ENCODE data around the gene ZBTB1.
A peak's percentile ranks its signal among the peaks of the same experiment; 100 is the strongest.
"Not testable (repeated sequence)": the region's sequence is repeated elsewhere in the genome, so short reads cannot be mapped to it uniquely, and the experiment has no call there.

The ZBTB1 gene

GRCh38 chr14:64501411-64502171 is 3.0 kb upstream of the ZBTB1 start:
- peak; percentile 7 for DNase-seq

DNA sequence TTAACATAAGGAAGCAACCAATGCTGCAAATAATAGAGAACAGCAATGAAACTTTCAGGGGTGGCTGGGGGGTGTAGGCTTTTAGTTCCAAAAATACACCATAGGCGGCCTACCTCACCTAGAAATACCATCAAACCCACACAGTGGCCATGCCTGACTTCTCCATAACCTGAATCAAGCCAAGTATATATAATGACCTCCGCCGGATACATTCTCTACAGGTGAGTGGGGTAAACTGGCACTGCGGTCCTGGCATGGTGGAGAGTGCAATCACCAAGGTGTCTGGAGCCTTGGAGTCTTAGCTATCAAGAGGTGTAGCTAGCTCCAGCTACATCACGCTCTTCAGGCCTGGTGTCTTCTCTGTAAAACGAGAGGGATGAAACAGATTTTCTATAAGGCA is 2.1 kb upstream of the ZBTB1 start:
- DNase-seq = no peak

DNA sequence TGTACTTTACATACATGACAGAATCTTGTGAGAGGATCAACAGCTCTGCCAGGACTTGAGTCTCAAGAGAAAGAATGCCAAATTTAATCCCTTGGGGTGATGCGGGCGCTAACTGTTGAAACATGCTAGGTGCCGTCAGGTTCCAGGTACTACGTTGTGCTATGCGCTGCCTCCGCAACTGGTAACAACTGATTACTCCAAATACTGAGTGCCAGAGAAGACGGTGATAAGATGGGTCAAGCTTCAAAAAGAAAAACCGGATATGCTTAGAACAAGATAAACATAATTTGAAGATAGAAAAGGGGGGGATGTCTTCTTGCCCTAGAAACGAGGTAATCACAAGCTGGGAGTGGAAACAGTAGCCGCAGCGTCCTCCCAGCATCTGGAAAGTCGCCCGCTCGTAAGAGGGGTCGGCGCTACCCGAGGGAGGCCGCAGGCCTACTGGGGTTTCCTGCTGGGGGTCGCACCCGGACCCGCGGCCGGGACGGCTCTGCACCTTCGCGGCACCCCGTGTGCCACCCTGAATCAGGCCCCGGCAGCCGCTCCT is 1.6 kb upstream of the ZBTB1 start:
- DNase-seq = peak; percentile 44

DNA sequence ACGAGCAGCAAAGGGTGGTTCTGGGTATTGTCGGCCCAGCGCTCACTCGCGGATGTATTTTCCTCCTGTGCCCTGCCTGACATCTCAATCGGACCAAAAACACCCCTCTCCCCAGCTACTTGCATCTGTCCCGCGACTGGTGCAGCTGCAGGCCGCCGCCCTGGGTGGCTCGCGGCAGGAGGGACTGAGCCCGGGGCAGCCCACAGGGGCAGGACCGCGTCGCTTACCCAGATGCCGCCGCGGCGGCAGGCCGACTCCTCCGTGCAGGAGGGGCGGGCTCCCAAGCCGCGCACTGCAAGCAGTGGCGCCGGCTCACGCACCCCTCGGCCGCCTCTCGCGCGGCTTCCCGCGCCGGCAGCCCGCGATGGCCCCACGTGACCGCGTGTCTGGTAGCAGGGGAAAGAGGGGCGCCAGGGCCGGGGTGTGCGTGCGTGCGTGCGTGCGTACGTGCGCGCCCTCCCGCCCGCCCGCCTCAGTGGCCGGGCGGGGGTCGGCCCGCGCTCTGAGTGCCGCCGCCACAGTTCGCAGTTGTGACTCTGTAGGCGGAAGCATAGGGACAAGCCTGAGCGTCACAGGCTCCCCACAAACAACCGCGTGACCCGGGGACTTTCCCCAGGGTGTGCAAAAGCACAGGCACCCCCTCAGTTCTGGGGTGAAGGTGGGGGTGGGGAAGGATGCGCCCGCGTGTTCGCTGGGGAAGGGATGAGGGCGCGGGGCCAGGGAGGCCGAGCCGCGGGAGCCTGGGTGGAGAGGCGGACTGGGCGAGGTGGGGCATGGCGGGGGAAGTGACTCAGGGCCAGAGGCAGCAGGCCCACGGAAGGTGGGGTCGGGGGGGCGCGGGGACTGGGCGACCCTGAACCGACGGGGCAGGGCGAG is 898 bp upstream of the ZBTB1 start, which contains the start of gene ZBTB25:
Gene ZBTB25, minus strand, starts transcription at position 405 of the 876 bp plus-strand sequence. CDS start 13,305 bp downstream, outside the sequence.
- peak; percentile 90 for DNase-seq

GRCh38 chr14:64504897-64505794 is 576 bp downstream of the ZBTB1 start:
- DNase-seq = peak; percentile 91

DNA sequence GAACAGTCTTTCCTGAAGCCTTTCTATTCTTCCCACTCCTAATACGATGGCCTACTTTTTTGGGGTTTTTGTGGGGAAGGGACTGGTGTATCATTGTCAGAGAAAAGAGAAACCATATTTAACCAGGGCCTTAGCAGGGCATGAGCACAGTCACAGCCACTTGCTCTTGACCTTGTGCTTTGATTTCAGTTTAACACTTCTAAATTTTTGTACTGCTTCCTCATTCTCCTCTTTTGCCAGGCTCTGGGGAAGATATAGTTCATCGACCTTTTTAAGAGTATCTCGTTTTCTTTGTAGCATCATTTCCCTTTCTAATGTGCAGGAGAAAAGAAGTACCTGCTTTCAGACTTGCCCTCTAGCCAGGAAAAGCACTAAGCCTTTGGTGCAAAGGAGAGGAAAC is 2.2 kb downstream of the ZBTB1 start:
- no peak for DNase-seq

DNA sequence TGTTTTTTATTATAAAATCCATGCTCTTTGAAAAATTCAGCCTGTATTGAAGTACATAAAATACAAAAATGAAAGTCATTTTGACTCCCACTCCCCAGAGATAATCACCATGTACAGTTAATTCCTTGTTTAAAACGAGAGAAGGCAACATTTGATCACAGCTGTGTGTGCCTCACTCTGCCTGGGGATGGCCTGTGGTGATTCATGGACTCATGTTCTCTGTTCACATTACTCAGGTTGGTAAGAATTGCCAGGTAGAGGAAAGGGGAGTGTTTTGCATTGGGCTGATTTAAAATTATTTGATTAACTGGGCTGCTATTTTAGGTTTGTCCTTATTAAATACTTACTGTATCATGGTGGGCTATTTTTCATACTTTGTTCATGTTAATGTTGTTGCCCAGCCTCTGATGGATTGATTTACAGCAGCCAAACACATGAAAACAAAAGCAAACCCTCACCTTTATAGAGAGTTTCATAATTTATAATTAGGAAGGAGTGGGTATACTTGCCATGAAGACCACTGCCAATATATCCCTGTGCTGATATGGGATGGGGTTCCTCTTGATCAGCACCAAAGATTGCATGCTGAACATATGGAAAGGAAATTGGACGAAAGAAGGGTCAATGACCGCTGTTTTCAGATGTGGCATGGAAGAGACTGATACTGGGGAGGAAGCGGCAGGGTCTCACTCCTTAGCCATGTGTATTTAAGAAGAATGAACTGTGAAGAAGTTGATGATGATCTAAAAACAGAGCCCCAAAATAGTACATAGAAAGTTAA is 3.0 kb downstream of the ZBTB1 start:
- DNase-seq = peak; percentile 7

DNA sequence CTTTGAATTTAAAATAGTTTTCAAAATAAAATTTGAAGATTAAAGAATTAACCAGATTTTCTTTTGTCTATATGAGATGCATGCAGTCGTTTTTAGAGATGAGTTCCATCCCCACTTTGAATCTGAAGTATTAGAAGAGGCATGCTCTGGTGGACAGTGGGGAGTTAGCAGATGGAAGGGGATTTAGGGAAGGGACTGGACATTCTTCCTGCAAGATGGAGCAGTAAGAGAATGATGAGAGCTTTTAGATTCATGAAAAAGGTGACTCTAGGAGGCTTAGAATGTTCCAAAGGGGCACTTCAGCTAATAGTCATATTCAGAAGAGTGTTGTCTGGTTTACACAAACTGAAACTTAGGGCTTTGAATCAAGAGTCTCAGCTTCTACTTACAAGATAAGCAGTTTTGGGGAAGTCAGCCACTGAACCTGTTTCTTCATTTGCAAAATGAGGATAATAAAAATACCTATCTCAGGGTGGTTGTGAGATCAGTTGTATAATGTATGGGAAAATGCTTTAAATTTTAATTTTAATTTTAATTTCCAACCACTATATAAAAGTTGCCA is 3.7 kb downstream of the ZBTB1 start:
- DNase-seq = peak; percentile 35

GRCh38 chr14:64509036-64509435 is 4.5 kb downstream of the ZBTB1 start:
- DNase-seq = no peak

GRCh38 chr14:64510825-64511671 is 6.5 kb downstream of the ZBTB1 start:
- peak; percentile 82 for DNase-seq

GRCh38 chr14:64513271-64513670 is 8.7 kb downstream of the ZBTB1 start:
- DNase-seq = no peak

DNA sequence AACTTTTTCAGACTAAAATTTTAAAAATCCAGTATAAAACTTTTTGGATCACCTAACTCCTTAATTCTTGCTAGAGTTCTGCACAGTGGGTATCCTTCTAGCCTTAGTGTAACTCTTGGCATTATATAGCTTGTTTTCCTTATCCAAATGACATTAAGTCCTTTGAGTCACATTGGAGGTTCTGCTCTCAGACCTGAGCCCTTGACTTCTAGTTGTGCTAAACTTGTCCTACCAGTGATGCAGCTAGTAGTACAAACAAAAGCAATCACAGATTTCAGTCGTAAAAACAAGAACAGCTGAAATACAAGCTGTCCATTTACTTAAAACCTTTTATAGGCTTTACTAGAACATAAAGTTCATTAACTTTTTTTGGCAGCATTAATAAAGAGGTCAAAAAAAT is 10.5 kb downstream of the ZBTB1 start:
- no peak for DNase-seq

GRCh38 chr14:64516969-64517368 is 12.4 kb downstream of the ZBTB1 start:
- DNase-seq = no peak

DNA sequence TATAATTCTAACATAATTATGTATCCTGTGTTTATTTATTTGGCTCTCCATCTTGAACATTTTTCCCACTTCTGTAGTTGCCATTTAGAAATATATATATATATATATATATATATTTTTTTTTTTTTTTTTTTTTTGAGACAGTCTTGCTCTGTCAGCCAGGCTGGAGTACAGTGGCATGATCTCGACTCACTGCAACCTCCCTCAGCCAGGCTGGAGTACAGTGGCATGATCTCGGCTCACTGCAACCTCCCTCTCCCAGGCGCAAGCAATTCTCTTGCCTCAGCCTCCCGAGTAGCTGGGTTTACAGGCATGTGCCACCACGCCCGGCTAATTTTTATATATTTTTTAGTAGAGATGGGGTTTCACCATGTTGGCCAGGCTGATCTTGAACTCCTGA is 13.1 kb downstream of the ZBTB1 start:
- not testable (repeated sequence) for DNase-seq

- no peak for DNase-seq
Measured at GRCh38 chr14:64518229-64518628, 13.7 kb downstream of the ZBTB1 start.

DNA sequence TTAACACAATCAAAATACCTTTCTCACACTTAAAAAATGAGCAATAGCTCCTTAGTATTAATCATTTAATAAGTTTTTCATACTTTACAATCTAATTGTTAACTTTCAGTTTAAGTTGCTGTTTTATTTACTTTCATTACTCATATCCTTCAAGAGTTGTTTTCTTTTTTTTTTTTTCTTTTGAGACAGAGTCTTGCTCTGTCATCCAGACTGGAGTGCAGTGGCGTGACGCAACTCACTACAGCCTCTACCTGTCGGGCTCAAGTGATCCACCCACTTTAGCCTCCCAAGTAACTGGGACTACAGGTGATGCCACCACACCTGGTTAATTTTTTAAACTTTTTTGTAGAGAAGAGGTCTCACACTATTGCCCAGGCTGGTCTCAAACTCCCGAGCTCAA is 16.1 kb downstream of the ZBTB1 start:
- DNase-seq = no peak

DNA sequence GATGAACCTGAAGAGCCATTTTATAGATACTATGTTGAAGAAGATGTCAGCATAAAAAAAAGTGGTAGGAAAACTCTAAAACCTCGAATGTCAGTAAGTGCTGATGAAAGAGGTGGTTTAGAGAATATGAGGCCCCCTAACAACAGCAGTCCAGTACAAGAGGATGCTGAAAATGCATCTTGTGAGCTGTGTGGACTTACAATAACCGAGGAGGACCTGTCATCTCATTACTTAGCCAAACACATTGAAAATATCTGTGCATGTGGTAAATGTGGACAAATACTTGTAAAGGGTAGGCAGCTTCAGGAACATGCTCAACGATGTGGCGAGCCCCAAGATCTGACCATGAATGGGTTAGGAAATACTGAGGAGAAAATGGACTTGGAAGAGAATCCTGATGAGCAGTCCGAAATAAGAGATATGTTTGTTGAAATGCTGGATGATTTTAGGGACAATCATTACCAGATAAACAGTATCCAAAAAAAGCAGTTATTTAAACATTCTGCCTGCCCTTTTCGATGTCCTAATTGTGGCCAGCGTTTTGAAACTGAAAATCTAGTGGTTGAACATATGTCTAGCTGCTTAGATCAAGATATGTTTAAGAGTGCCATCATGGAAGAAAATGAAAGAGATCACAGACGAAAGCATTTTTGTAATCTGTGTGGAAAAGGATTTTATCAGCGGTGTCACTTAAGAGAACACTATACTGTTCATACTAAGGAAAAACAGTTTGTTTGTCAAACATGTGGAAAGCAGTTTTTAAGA is 18.2 kb downstream of the ZBTB1 start:
- no peak for DNase-seq

DNA sequence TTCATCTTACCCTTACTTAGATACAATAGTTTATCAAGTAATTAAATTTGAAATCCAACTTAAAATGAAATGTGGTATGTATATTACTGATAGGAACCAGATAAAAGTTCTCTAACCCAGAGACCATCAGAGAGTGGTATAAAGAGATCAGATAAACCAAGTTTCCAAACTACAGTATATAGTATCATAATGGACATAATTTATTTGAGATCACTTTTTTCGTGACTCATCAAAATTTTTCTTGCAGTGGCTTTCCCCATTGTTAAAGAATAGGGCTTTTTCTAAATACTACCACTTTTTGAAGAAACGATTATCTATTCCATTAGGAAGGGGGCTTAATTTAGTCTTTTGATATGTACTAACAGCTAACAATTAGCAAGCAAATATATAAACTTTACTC is 20.8 kb downstream of the ZBTB1 start:
- no peak for DNase-seq

DNA sequence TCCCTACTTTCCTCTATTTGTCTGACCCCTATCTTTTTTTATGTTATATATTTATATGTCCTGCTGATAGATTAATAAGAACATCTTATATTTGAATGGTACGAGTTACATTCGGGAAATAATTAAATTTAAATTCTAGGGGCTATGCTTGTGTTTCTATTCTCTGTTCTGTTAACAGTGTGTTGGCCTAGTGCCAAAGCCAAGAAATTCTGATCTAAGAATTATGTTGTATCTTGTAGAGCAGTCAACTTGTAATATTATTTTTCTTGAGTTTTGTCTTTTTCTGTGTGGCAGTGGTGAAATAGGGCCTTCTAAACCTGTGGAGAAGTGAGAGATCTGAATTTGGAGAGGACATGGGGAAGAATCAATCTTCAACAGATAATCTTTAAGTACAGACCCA is 27.0 kb downstream of the ZBTB1 start:
- DNase-seq = peak; percentile 13

Measured in NCI-H82 (cell line).